HEK293T (cell line): ENCODE measurements around the gene FAM135A.
A peak's percentile ranks its signal among the peaks of the same experiment; 100 is the strongest.
"Not testable (repeated sequence)": the region's sequence is repeated elsewhere in the genome, so short reads cannot be mapped to it uniquely, and the experiment has no call there.

Source experiments
- CTCF ChIA-PET: fragments of 350-600 bp; formaldehyde crosslinking; extraction: SDS; loops from one replicate; lab custom pipeline; 2021; ENCODE audit warnings: antibody characterized with exemption, inconsistent platforms; lab: Yijun Ruan, JAX
- POLR2A ChIA-PET: fragments of 350-600 bp; formaldehyde crosslinking; extraction: SDS; loops from one replicate; lab custom pipeline; 2020; ENCODE audit warnings: antibody characterized with exemption, inconsistent platforms; lab: Yijun Ruan, JAX
- DNase-seq: peaks from one replicate; pipeline ENCODE4 v3.0.0; 2012; ENCODE audit warnings: mixed read lengths; ENCODE audit errors: extremely low spot score
- ARNT ChIP-seq: fragments of 450-650 bp; IDR thresholded peaks from 2 replicates; pipeline ENCODE4 v1.6.1; 2017; ENCODE audit warnings: mild to moderate bottlenecking
- BHLHE40 ChIP-seq: fragments of 450-650 bp; IDR thresholded peaks from 2 replicates; pipeline ENCODE4 v1.6.1; 2016; ENCODE audit warnings: mild to moderate bottlenecking, moderate library complexity, borderline replicate concordance
- CTBP1 ChIP-seq: fragments of 450-650 bp; IDR thresholded peaks from 2 replicates; pipeline ENCODE4 v1.6.1; 2016; ENCODE audit warnings: borderline replicate concordance
- ELF4 ChIP-seq: fragments of 450-650 bp; IDR thresholded peaks from 2 replicates; pipeline ENCODE4 v1.6.1; 2017; ENCODE audit warnings: antibody characterized with exemption
- FOXA1 ChIP-seq: fragments of 450-650 bp; IDR thresholded peaks from 2 replicates; pipeline ENCODE4 v1.6.1; 2016; ENCODE audit warnings: mild to moderate bottlenecking
- FOXK2 ChIP-seq: fragments of 450-650 bp; IDR thresholded peaks from 2 replicates; pipeline ENCODE4 v1.6.1; 2016; ENCODE audit warnings: mild to moderate bottlenecking
- FOXM1 ChIP-seq: fragments of 450-650 bp; IDR thresholded peaks from 2 replicates; pipeline ENCODE4 v1.6.1; 2017; ENCODE audit warnings: mild to moderate bottlenecking, borderline replicate concordance
- HDGF ChIP-seq: fragments of 450-650 bp; IDR thresholded peaks from 2 replicates; pipeline ENCODE4 v1.6.1; 2017; ENCODE audit warnings: antibody characterized with exemption, borderline replicate concordance
- L3MBTL2 ChIP-seq: fragments of 450-650 bp; conservative IDR thresholded peaks from 2 replicates; pipeline ENCODE4 v1.6.1; 2016; ENCODE audit warnings: mild to moderate bottlenecking
- LEF1 ChIP-seq: fragments of 450-650 bp; IDR thresholded peaks from 2 replicates; pipeline ENCODE4 v1.6.1; 2017; ENCODE audit warnings: mild to moderate bottlenecking, borderline replicate concordance
- NFRKB ChIP-seq: fragments of 450-650 bp; IDR thresholded peaks from 2 replicates; pipeline ENCODE4 v1.6.1; 2016; ENCODE audit warnings: mild to moderate bottlenecking, moderate library complexity
- SP1 ChIP-seq: fragments of 450-650 bp; IDR thresholded peaks from 2 replicates; pipeline ENCODE4 v1.6.1; 2017
- SUZ12 ChIP-seq: fragments of 450-650 bp; IDR thresholded peaks from 2 replicates; pipeline ENCODE4 v1.6.1; 2016; ENCODE audit warnings: mild to moderate bottlenecking
- TARDBP ChIP-seq: fragments of 450-650 bp; IDR thresholded peaks from 2 replicates; pipeline ENCODE4 v1.6.1; 2016
- ZNF384 ChIP-seq: fragments of 450-650 bp; IDR thresholded peaks from 2 replicates; pipeline ENCODE4 v1.6.1; 2016
- TF ChIP-seq, protein P1 (sequence below): fragments of 450-650 bp; IDR thresholded peaks from 2 replicates; pipeline ENCODE4 v1.6.1; 2016

The FAM135A gene

DNA sequence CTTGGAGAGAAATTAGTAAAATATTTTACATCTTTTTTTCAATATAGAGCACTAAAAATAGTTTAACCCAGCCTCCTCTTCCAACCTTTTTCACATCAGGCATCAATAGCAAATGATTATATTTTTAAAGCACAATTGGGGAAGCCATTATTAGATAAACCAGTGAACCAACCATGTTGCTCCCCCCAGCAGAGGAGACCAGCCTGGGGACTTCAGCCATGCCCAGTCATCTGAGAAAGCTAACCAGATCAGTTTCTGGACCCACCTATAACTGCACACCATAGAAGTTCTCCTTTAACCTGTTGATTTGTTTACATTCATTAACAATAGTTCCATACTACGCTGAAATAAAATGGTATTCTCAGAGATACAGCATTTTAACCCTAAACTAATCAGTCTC, 139.7 kb downstream of the FAM135A start:
- DNase-seq = no peak
- CTCF ChIA-PET = interaction anchor here (0.6 kb wide), 1 partner anchor 134 kb away, joined by 3 read pairs; no protein-coding TSS in a partner anchor
- POLR2A ChIA-PET = interaction anchor here (1.4 kb wide), 1 partner anchor 14 kb away, joined by 6 read pairs; the partner anchor contains the start of gene SDHAF4
- TF ChIP-seq FOXM1 (no peak), L3MBTL2 (no peak), CTBP1 (no peak), FOXK2 (no peak), SP1 (no peak), BHLHE40 (no peak), SUZ12 (no peak), FOXA1 (no peak), NFRKB (no peak), ZNF384 (no peak), ELF4 (no peak), LEF1 (no peak), ARNT (no peak), HDGF (no peak), TARDBP (no peak)
- TF ChIP-seq, protein P1, sequence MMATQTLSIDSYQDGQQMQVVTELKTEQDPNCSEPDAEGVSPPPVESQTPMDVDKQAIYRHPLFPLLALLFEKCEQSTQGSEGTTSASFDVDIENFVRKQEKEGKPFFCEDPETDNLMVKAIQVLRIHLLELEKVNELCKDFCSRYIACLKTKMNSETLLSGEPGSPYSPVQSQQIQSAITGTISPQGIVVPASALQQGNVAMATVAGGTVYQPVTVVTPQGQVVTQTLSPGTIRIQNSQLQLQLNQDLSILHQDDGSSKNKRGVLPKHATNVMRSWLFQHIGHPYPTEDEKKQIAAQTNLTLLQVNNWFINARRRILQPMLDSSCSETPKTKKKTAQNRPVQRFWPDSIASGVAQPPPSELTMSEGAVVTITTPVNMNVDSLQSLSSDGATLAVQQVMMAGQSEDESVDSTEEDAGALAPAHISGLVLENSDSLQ = no peak

- POLR2A ChIA-PET = interaction anchor here (1.4 kb wide), 1 partner anchor 9 kb away, joined by 6 read pairs; the partner anchor contains the start of gene SDHAF4
- DNase-seq = no peak
- no peak for TF ChIP-seq FOXM1
- no peak for TF ChIP-seq TARDBP
- CTCF ChIA-PET = no interaction called here
Observed at GRCh38 chr6:70557998-70558397, 144.7 kb downstream of the FAM135A start.

DNA sequence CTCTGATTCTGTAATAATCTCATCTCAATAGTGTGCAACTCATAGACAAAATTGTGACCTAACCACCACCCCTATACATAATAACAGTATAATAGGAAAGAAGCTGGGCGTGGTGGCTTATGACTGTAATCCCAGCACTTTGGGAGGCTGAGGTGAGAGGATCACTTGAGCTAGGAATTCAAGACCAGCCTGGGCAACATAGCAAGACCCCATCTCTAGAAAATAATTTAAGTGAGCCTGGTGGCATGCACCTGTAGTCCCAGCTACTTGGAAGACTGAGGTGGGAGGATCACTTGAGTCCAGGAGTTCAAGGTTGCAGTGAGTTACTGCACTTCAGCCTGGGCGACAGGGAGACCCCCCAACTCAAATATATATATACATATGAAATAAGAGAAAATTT, 149.1 kb downstream of the FAM135A start:
- POLR2A ChIA-PET, DNase-seq, CTCF ChIA-PET: not testable (repeated sequence)

DNA sequence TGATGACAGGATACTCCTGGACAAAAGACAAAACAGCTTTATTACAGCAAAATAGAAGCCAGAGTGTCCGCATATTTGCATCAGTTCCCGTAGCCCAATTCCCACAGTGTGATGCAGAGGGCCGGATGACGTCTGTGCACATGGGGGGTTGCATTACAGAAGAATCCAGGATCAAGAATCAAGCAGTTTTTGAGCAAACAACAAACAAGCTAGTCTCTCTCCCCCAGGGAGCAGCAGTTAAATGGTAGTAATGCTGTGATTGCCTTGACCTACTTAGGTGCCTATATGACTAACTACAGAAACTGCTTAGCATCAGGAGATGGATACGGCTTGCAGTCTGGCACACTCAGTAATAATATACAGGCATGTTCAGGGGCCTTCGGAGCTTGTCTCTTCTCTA, 150.2 kb downstream of the FAM135A start:
- DNase-seq = no peak
- POLR2A ChIA-PET = no interaction called here
- TF ChIP-seq CTBP1 (no peak), NFRKB (no peak), FOXA1 (no peak), L3MBTL2 (no peak), TARDBP (no peak), ELF4 (no peak), SUZ12 (no peak), BHLHE40 (no peak), ARNT (no peak), LEF1 (no peak)

GRCh38 chr6:70566751-70567382, 153.6 kb downstream of the FAM135A start, which contains the start of gene SDHAF4:
TSS of gene SDHAF4 (plus strand) at chr6:70566930. CDS start at chr6:70566941, 11 bp downstream.
- TF ChIP-seq NFRKB (no peak), FOXK2 (no peak), ARNT (no peak), L3MBTL2 (peak; percentile 94), ELF4 (0 out of 2 replicates have a peak, but pooled peaks have one; percentile 20), TARDBP (0 out of 2 replicates have a peak, but pooled peaks have one; percentile 17), HDGF (no peak), SP1 (no peak)
- ChIA-PET POLR2A (interaction anchor here (0.6 to 2.2 kb wide), 9 partner anchors 8 to 178 kb away, joined by 3 to 12 read pairs (median 4); no protein-coding TSS in a partner anchor), CTCF (interaction anchor here (1.1 kb wide), 1 partner anchor 46 kb away, joined by 3 read pairs; no protein-coding TSS in a partner anchor)
- DNase-seq = peak; percentile 97

More for the DNA sequence above, 150.2 kb downstream of the FAM135A start:
- CTCF ChIA-PET = no interaction called here

GRCh38 chr6:70574643-70575042, 161.3 kb downstream of the FAM135A start:
- ChIA-PET POLR2A (interaction anchor here (0.6 kb wide), 1 partner anchor 107 kb away, joined by 3 read pairs; no protein-coding TSS in a partner anchor), CTCF (interaction anchor here (0.5 kb wide), 1 partner anchor 850 kb away, joined by 5 read pairs; no protein-coding TSS in a partner anchor)
- TF ChIP-seq ZNF384 (no peak), ARNT (no peak), BHLHE40 (no peak), SP1 (no peak), FOXA1 (no peak), FOXK2 (no peak), L3MBTL2 (no peak), CTBP1 (no peak), HDGF (no peak), SUZ12 (no peak)
- TF ChIP-seq, protein P1 = no peak
- DNase-seq = no peak

DNA sequence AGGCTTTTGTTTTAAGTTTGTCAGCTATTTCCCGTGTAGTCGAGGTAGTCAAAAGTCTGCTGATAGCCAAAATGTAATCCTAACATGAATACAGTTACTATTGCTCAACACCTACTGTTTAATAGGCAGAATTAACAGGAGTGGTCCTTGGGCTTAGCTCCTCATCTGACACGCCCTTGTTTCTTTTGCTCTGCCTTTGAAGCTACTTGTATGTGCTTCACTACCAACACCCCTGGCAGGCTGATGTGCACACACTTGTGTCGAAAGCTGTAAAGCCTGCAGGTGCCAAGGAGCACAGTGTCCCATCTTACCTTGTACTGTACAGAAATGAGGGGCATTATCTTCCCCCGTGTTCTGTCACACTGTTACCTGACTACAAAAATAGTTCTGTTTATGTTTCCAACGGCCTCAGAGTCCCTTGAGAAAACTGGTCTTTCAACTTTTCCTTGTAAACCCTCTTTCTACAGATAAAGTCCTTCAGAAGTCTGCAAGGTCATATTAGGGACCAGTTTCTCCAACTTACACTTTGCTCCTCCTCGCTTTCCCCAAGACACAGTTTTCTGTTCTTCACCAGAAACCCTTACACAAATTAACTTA, 162.7 kb downstream of the FAM135A start:
- no peak for DNase-seq
- ChIA-PET POLR2A (interaction anchor here (1.5 kb wide), 1 partner anchor 9 kb away, joined by 12 read pairs; the partner anchor contains the start of gene SDHAF4), CTCF (interaction anchor here (0.6 kb wide), 1 partner anchor 31 kb away, joined by 7 read pairs; no protein-coding TSS in a partner anchor)
- TF ChIP-seq SP1 (no peak), FOXA1 (no peak), L3MBTL2 (no peak), SUZ12 (no peak), LEF1 (no peak), FOXK2 (no peak), FOXM1 (no peak), ARNT (no peak), BHLHE40 (no peak), ZNF384 (no peak), NFRKB (no peak), TARDBP (no peak), ELF4 (no peak), CTBP1 (no peak), HDGF (no peak)
- TF ChIP-seq, protein P1 = no peak
